ENCODE data around the gene NSUN7. TPM values are rescaled to one million over a fixed set of nuclear protein-coding genes. Genes with fewer than 3 reads are reported as not detected.

NSUN7 gene
- total and polyA plus RNA-seq, 4 donors = 0.21 to 4.5 (median 1.3) TPM

DNA sequence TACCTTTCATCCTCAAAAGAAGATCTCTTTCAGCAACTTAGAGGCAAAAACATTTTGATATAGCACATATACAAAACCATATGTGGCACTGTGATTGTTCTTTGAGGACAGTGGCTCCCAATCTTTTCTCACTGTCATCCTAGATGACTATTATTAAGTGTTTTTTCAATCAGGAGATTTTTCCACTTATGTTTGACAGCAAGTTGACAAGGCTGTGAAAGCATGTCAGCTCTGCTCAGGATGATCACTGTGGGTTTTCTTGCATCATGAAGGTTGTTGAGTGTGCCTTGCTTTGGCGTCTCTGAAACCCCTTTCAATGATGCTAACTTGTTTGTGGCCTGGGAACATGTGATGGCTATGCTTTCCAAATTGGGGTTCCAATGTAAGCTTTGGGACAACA, 20.2 kb upstream of the NSUN7 start:
- no peak overlapping the region for H3K4me3 ChIP-seq (ENCODE audit: low read depth in 1 of 3, low read length in 3 of 3)
- no peak overlapping the region for H3K27ac ChIP-seq (ENCODE audit: low read depth in 1 of 2, low read length in 2 of 2)
- H3K36me3 ChIP-seq (ENCODE audit: control insufficient read depth in 4 of 4, insufficient read depth in 3 of 4, low read depth in 1 of 4, low read length in 3 of 4) = no peaks in the 10 kb centered on the region
- no peak overlapping the region for H3K9ac ChIP-seq (ENCODE audit: low read depth in 1 of 2, low read length in 2 of 2)
- H3K27me3 ChIP-seq (ENCODE audit: control insufficient read depth in 4 of 4, insufficient read depth in 4 of 4, low read length in 3 of 4) = no peaks in the 10 kb centered on the region
- TF ChIP-seq MAX (IDR thresholded peaks at IDR 0.05) (no peak), YY1 (IDR thresholded peaks at IDR 0.05) (no peak), EGR1 (IDR thresholded peaks at IDR 0.05; ENCODE audit: low read depth in 2 of 2) (no peak), NR2F2 (IDR thresholded peaks at IDR 0.05) (no peak), FOXA2 (IDR thresholded peaks at IDR 0.05) (no peak), ZBTB33 (IDR thresholded peaks at IDR 0.05) (no peak), RXRA (IDR thresholded peaks at IDR 0.05) (no peak), JUND (IDR thresholded peaks at IDR 0.05) (no peak), FOXA1 (IDR thresholded peaks at IDR 0.05) (no peak), GABPA (IDR thresholded peaks at IDR 0.05 in 1 of 2, conservative IDR thresholded peaks at IDR 0.05 in 1 of 2) (no peak)
- WGBS = 94% methylated on average over 1 of the region's 1 CpG
- no peak for DNase-seq (ENCODE audit: low spot score)
- no peaks in the 10 kb centered on the region for H3K9me3 ChIP-seq (ENCODE audit: control insufficient read depth in 4 of 4, low read length in 3 of 4)
- H3K4me1 ChIP-seq (ENCODE audit: control insufficient read depth in 4 of 4, insufficient read depth in 4 of 4, low read length in 3 of 4) = peaks cover 3 to 9% (median 4%) of the 10 kb centered on the region in 4 donors

DNA sequence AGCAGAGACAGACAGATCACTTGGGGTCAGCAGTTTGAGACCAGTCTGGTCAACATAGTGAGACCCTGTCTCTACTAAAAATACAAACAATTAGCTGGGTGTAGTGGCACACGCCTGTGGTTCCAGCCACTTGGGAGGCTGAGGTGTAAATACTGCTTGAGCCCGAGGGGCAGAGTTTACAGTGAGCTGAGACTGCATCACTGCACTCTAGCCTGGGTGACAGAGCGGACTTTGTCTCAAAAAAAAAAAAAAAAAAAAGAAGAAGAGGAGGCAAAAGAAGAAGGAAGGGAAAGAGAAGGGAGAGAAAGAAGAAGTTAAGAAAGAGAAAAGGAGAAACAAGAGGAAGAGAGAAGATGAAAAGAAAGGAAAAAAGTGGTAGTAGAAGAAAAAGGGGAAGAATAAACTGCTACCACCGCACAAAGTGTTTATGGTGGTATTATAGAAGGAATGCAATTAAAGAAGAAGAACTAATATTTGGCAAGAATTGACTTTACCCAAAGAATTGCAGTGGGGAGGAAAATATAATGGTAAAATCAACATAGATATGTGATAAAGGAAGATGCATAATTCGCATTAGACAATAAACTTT, 19.6 kb upstream of the NSUN7 start:
- no peak overlapping the region for H3K27ac ChIP-seq (ENCODE audit: low read depth in 1 of 2, low read length in 2 of 2)
- H3K36me3 ChIP-seq (ENCODE audit: control insufficient read depth in 4 of 4, insufficient read depth in 3 of 4, low read depth in 1 of 4, low read length in 3 of 4) = no peaks in the 10 kb centered on the region
- H3K27me3 ChIP-seq (ENCODE audit: control insufficient read depth in 4 of 4, insufficient read depth in 4 of 4, low read length in 3 of 4) = no peaks in the 10 kb centered on the region
- no peak overlapping the region for H3K9ac ChIP-seq (ENCODE audit: low read depth in 1 of 2, low read length in 2 of 2)
- peaks cover 3 to 9% (median 4%) of the 10 kb centered on the region in 4 donors for H3K4me1 ChIP-seq (ENCODE audit: control insufficient read depth in 4 of 4, insufficient read depth in 4 of 4, low read length in 3 of 4)
- TF ChIP-seq NR2F2 (IDR thresholded peaks at IDR 0.05) = no peak
- TF ChIP-seq RXRA (IDR thresholded peaks at IDR 0.05) = no peak
- TF ChIP-seq, protein P1, sequence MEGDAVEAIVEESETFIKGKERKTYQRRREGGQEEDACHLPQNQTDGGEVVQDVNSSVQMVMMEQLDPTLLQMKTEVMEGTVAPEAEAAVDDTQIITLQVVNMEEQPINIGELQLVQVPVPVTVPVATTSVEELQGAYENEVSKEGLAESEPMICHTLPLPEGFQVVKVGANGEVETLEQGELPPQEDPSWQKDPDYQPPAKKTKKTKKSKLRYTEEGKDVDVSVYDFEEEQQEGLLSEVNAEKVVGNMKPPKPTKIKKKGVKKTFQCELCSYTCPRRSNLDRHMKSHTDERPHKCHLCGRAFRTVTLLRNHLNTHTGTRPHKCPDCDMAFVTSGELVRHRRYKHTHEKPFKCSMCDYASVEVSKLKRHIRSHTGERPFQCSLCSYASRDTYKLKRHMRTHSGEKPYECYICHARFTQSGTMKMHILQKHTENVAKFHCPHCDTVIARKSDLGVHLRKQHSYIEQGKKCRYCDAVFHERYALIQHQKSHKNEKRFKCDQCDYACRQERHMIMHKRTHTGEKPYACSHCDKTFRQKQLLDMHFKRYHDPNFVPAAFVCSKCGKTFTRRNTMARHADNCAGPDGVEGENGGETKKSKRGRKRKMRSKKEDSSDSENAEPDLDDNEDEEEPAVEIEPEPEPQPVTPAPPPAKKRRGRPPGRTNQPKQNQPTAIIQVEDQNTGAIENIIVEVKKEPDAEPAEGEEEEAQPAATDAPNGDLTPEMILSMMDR (IDR thresholded peaks at IDR 0.05; ENCODE audit: low read depth, low read length, missing input control) = no peak
- TF ChIP-seq, protein P2, sequence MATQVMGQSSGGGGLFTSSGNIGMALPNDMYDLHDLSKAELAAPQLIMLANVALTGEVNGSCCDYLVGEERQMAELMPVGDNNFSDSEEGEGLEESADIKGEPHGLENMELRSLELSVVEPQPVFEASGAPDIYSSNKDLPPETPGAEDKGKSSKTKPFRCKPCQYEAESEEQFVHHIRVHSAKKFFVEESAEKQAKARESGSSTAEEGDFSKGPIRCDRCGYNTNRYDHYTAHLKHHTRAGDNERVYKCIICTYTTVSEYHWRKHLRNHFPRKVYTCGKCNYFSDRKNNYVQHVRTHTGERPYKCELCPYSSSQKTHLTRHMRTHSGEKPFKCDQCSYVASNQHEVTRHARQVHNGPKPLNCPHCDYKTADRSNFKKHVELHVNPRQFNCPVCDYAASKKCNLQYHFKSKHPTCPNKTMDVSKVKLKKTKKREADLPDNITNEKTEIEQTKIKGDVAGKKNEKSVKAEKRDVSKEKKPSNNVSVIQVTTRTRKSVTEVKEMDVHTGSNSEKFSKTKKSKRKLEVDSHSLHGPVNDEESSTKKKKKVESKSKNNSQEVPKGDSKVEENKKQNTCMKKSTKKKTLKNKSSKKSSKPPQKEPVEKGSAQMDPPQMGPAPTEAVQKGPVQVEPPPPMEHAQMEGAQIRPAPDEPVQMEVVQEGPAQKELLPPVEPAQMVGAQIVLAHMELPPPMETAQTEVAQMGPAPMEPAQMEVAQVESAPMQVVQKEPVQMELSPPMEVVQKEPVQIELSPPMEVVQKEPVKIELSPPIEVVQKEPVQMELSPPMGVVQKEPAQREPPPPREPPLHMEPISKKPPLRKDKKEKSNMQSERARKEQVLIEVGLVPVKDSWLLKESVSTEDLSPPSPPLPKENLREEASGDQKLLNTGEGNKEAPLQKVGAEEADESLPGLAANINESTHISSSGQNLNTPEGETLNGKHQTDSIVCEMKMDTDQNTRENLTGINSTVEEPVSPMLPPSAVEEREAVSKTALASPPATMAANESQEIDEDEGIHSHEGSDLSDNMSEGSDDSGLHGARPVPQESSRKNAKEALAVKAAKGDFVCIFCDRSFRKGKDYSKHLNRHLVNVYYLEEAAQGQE (IDR thresholded peaks at IDR 0.05) = no peak
- TF ChIP-seq HNF4A (conservative IDR thresholded peaks at IDR 0.05) = no peak
- TF ChIP-seq ZBTB33 (IDR thresholded peaks at IDR 0.05) = no peak
- no peak for TF ChIP-seq ATF3 (IDR thresholded peaks at IDR 0.05)
- no peak for TF ChIP-seq YY1 (IDR thresholded peaks at IDR 0.05)
- no peak for TF ChIP-seq FOXA2 (IDR thresholded peaks at IDR 0.05)
- no peak for TF ChIP-seq RAD21 (IDR thresholded peaks at IDR 0.05)
- no peak for TF ChIP-seq HNF4G (IDR thresholded peaks at IDR 0.05)
- TF ChIP-seq JUND (IDR thresholded peaks at IDR 0.05) = no peak
- TF ChIP-seq SP1 (IDR thresholded peaks at IDR 0.05) = no peak
- no peak for TF ChIP-seq GABPA (IDR thresholded peaks at IDR 0.05 in 1 of 2, conservative IDR thresholded peaks at IDR 0.05 in 1 of 2)
- no peak for TF ChIP-seq MAX (IDR thresholded peaks at IDR 0.05)
- no peak for TF ChIP-seq TAF1 (conservative IDR thresholded peaks at IDR 0.05)
- TF ChIP-seq EGR1 (IDR thresholded peaks at IDR 0.05; ENCODE audit: low read depth in 2 of 2) = no peak
- TF ChIP-seq FOXA1 (IDR thresholded peaks at IDR 0.05) = no peak
- no peaks in the 10 kb centered on the region for H3K9me3 ChIP-seq (ENCODE audit: control insufficient read depth in 4 of 4, low read length in 3 of 4)
- H3K4me3 ChIP-seq (ENCODE audit: low read depth in 1 of 3, low read length in 3 of 3) = no peak overlapping the region
- 83% methylated on average over 5 of the region's 5 CpGs for WGBS
- no peak for DNase-seq (ENCODE audit: low spot score)
